ENCODE measurements around the gene KRT74.

DNA sequence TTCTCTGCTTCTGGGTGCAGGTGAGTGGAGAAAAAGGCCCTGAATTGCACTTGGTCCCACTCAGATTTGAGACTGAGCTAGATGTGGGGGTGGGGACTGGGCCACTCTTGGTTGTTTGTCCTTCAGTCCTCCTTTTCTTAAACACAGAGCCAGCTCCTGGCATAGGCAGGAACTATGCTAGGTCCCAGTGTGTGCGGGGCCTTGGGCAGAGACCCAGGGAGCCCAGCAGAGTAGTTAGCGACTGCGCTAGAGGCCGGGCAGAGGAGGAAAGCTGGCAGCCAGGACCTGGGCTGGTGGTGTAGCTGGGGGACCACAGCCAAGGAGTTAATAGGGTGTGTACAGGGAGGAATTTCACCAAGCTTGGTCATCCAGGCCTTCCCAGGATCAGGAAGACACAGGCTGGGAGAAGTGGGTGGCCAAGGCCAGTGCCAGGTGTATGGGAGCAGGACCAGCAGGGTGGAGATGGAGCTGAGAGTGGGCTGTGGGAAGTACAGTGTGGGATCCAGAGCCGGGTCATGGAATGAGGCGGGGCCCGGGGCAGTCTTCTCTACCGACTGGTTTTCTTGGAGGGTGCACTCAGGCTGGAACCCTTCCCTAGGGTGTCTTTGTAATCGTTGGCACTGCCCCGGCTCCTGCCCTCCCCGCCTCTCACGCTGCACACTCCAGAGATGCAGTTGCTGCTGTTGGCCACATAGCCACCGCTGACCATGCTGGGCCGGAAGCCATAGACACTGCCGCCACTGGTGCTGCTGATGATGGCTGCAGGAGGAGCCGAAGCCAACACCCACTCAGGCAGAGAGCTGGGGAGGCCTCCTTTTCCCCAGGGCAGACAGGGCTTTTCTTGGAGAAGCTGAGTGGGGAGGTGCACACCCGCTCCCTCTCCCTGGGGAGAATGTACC is 29.4 kb downstream of the KRT74 start:
- TF ChIP-seq CTCF (IDR thresholded peaks at IDR 0.05) (no peak), POLR2A (IDR thresholded peaks at IDR 0.05) (no peak)
